ENCODE data around the gene RACGAP1.

The RACGAP1 gene

DNA sequence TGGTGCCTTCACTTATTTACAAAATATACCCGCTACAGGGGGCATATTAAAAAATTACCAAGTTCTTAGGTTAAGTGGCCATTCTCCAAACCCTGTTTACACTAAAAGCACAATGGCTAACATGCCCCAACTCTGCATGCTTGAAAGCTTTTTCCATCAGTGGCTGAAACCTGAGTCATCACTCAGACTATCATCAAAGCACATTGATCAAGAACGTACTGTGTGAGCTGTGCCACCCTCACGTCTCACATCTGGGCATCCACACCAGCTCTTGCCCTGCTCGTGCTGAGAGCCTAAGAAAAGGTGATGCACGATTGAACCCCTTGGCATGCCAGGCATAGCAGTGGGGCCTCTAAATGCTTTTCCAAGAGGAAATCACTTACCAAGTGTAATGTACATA is 39.3 kb downstream of the RACGAP1 start:
- no peak for DNase-seq (ENCODE audit: low read depth)

GRCh38 chr12:49984476-49985359 is 40.6 kb downstream of the RACGAP1 start:
- DNase-seq (ENCODE audit: low read depth) = no peak

DNA sequence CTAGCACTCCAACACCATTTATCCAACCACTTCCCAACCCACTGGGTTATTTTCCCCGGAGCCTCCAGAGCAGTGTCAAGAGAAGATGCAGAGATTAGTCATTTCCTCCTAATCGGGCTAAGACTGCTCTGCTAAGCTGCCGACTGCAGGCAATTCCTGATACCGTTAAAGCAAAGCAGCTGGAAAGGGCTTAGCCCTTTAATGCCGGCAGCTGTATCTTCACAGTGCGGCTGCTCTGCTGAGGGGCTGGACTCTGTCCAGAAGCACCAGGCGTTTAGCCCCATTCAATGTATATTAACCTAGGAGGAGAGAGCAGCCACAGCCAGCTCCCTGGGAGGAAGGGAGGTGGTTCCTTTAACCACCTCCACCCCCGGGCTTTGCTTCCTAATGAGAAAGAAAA is 41.4 kb downstream of the RACGAP1 start:
- DNase-seq (ENCODE audit: low read depth) = peak; percentile 56

DNA sequence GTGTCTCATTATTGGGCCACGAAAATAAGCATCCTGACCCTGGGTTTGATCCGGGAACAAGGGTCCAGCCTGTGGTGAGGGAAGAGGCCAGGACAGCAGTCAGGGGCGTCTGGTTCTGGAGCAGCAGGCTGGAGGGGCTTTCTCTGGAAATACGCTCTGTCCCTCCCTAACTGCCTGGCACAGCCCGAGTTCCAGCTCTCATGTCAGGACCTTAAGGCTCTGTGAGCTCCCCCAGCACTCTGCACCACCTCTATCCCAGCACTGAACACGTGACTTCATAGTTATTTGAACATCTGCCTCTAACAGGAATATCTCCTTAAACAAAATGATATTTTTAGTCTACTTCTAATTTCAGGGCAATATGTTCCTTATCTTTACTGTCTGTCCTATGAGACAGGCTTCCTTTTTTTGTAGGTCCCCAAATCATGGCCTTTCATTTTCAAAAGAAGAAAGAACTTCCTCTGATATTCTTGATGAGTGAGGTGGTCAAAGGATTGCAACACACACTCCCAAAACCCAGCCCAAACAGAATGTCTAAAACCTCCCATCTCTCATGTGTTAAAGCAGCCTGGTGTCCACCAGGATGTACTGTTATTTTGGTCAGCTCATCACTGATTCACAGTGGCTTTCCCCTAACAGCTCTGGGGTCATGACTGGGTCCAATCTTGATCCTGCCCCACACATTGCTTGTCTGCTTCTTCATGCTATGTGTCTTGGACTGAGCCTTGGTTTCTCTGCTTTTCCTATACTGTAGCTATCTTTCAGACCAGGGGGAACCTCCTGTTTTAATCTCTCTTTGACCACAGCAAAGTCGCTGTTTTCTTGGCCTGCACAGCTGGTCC is 42.8 kb downstream of the RACGAP1 start:
- DNase-seq (ENCODE audit: low read depth) = no peak

DNA sequence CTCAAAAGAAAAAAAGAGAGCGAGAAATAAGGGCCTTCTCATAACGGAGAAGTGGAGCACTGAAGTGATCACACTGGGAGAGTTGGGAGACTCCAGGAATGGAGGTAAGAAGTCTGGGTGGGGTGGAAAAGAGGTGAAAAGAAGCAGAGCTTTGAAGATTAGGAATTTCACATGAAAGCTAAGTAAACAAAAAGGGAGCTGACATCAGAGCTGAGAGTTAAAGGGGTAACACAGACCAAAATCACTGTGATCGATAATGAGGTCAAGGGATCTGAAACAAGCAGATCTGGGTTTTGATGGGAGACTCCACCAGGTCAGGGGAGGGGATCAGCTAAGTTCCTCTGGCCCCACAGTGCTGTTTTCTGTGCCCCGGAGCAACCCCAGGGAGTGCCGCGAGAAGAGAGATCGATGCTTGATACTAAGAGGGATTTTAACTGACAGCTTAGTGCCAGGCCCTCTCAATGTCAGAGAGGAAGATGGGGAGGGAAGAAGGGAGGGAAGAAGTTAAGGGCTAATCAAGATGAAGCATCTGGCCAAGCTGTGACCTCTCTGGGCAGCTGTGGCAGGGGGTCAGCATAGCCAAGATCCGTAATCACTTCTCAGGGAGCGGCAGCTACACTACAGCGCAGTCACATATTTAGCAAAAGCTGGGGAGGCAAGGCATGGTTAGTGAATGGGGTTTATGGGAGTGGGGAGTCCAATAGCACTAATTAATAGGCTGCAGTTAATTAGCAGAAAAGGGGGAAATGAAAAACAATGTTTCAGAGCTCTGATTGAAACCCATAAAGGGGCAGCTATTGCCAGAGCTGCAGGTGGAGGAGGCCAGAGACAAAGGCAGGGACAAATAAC is 44.6 kb downstream of the RACGAP1 start:
- no peak for DNase-seq (ENCODE audit: low read depth)

- no peak for DNase-seq (ENCODE audit: low read depth)
Observed at GRCh38 chr12:49979791-49980190, 45.5 kb downstream of the RACGAP1 start.

GRCh38 chr12:49979016-49979586 is 46.2 kb downstream of the RACGAP1 start:
- no peak for DNase-seq (ENCODE audit: low read depth)

- no peak for DNase-seq (ENCODE audit: low read depth)
Observed at GRCh38 chr12:49978125-49978524, 47.2 kb downstream of the RACGAP1 start.

GRCh38 chr12:49976557-49976956 is 48.7 kb downstream of the RACGAP1 start:
- DNase-seq (ENCODE audit: low read depth) = no peak

- DNase-seq (ENCODE audit: low read depth) = no peak
Observed at GRCh38 chr12:49975318-49975761, 50.0 kb downstream of the RACGAP1 start.

DNA sequence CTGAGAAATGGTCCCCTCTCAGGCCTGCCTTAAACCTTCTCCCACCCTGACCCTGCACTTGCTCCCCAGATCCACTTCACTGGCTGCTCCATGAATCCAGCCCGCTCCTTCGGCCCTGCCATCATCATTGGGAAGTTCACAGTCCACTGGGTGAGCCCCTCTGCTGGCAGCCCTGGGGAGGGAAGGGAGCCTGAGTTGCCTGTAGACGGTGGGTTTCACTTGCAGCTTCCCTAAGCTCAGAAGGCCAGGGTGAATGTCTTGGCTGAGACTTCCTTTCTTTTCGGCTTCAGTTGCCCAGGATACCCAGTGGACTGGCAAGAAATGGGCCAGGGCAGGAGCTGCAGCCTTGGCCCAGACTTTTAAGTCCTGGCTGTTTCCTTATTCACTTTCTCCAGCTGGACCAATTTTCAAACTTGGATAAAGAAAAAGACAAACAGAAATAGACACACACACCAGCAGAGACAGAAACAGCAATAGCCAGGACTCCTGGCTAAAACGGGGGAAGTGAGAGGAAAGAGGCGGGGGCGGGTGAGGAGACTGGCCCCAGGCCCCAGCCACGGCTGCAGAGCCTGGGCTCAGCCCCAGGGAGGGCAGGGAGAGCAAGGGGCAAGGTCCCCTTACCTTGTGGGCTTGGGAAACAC is 50.5 kb downstream of the RACGAP1 start:
- DNase-seq (ENCODE audit: low read depth) = no peak

DNA sequence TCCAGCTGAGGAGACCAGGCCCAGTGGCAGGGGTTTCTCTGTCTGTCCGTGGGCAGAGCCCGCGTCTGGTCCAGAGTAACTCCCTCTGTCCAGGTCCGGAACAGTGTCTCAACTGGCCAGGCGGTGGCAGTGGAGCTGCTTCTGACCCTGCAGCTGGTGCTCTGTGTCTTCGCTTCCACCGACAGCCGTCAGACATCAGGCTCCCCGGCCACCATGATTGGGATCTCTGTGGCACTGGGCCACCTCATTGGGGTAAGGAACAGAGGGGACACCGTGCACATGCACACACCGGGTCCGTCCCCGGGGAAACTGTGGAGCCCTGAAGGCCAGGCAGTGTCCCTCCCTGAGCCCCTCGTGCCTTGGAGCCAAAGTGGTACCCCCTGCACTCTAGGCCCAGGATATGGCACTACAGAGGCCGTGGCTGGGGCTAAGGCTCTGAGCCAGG is 51.0 kb downstream of the RACGAP1 start:
- DNase-seq (ENCODE audit: low read depth) = peak; percentile 41

GRCh38 chr12:49973361-49973830 is 51.9 kb downstream of the RACGAP1 start:
- no peak for DNase-seq (ENCODE audit: low read depth)

DNA sequence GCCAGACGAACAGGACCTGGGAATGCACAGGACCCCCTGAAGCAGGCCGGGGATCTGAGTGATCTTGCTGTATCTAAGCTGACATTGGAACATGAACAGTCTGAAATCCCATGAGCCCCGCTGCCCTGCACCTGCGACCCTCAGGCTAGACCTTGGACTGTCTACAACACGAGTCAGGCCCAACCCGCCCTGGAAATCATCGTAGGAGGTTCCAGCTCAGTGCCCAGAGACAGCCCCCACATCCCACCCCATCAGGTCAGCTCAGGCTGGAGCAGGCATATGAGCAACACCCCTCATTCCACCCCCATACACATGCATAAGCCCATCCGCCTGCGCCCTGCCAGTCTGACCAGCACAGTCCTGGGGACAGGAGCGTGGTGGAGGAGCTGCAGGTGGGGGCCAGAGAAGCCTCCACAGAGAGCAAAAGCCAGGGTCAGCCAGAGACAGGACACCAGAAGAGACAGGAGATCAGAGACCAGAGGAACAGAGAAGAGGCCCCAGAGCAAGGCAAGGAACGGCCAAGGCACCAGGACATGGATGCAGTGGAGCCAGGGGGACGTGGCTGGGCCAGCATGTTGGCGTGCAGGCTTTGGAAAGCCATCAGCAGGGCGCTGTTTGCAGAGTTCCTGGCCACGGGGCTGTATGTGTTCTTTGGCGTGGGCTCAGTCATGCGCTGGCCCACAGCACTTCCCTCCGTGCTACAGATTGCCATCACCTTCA is 52.5 kb downstream of the RACGAP1 start, which contains the start of gene AQP6:
TSS of gene AQP6 (plus strand) at position 307 of the 720 bp plus-strand sequence. CDS start at position 534, 227 bp downstream.
- DNase-seq (ENCODE audit: low read depth) = no peak

GRCh38 chr12:49972129-49972528 is 53.2 kb downstream of the RACGAP1 start:
- no peak for DNase-seq (ENCODE audit: low read depth)

- DNase-seq (ENCODE audit: low read depth) = no peak
Observed at GRCh38 chr12:49971141-49971540, 54.2 kb downstream of the RACGAP1 start.

- no peak for DNase-seq (ENCODE audit: low read depth)
Observed at GRCh38 chr12:49970658-49971057, 54.6 kb downstream of the RACGAP1 start.

DNA sequence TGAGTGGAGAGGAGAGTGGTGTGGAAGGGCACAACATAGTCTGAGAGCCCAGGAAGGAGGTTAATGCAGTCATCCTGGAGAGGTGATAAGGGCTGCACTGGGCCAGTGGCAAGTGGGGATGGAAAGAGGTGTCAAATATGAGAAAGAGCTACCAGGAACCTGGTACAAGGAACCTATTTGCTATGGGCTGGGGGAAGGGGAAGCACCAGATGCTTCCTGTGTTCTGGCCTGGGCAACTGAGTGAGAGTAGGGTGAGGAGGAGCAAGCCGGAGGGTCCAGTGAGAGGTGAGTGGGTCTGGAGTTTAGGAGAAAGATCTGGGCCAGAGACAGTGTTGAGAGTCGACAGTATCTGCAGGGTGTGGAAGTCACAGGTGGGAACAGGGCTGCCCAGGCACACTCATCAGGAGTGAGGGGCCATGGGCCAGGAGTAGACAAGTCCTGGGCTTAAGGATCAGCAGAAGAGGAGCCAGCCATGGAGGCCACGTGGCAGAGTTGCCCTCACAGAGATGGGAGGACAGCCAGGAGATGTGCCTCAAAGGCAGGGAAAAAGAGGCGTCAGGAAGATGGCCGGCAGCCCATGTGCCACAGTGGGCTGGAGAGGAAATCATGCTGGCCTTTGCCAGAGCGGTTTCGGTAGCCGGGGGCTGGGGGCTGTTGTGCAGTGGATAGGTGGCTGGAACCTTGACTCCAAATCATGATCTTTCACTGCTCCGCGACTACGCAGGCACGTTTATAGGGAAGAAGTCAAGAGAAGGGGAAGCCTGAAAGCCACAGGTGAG is 55.5 kb downstream of the RACGAP1 start:
- no peak for DNase-seq (ENCODE audit: low read depth)

- DNase-seq (ENCODE audit: low read depth) = no peak
Observed at GRCh38 chr12:49969027-49969426, 56.3 kb downstream of the RACGAP1 start.

Measured in GM04504 (cell line).